Neural cell (in vitro differentiated cells): ENCODE measurements around the gene BTBD1.

Experiments used
- CTCF ChIP-seq: fragments of 450-650 bp; IDR thresholded peaks from 2 replicates; pipeline ENCODE4 v1.5.1; 2014; ENCODE audit warnings: antibody characterized with exemption, mild to moderate bottlenecking, moderate library complexity; ENCODE audit not compliant: poor library complexity, severe bottlenecking
- EP300 ChIP-seq: fragments of 450-650 bp; conservative IDR thresholded peaks from 2 replicates; pipeline ENCODE4 v1.6.1; 2014; ENCODE audit warnings: antibody characterized with exemption, mild to moderate bottlenecking, moderate library complexity; ENCODE audit not compliant: poor library complexity, severe bottlenecking
- POLR2AphosphoS5 ChIP-seq: IDR thresholded peaks from 2 replicates; pipeline ENCODE4 v1.6.1; 2012
- RAD21 ChIP-seq: fragments of 450-650 bp; conservative IDR thresholded peaks from 2 replicates; pipeline ENCODE4 v1.6.1; 2014; ENCODE audit warnings: antibody characterized with exemption, mild to moderate bottlenecking, moderate library complexity
- REST ChIP-seq: IDR thresholded peaks from 2 replicates; pipeline ENCODE4 v1.6.1; 2012; ENCODE audit warnings: borderline replicate concordance

GRCh38 chr15:83109532-83109931, 42.5 kb upstream of the BTBD1 start:
- TF ChIP-seq CTCF, result no peak
- TF ChIP-seq POLR2AphosphoS5, result no peak
- no peak for TF ChIP-seq REST
- TF ChIP-seq EP300, result no peak
- no peak for TF ChIP-seq RAD21
